NCI-H524 treated with DMSO at 0.1 percent for 48 hours (cell line): ENCODE measurements around the gene CDC7.

Experiments
- DNase-seq: peaks from one replicate; lab custom pipeline; 2025; lab: John Stamatoyannopoulos, UW

Gene CDC7

GRCh38 chr1:91549041-91549735 is 48.5 kb downstream of the CDC7 start:
- DNase-seq, result no peak

- no peak for DNase-seq
Measured at GRCh38 chr1:91550961-91551360, 50.3 kb downstream of the CDC7 start.

- no peak for DNase-seq
Measured at GRCh38 chr1:91552091-91552490, 51.4 kb downstream of the CDC7 start.

GRCh38 chr1:91552596-91552995 is 51.9 kb downstream of the CDC7 start:
- DNase-seq, result no peak

- no peak for DNase-seq
Measured at GRCh38 chr1:91553177-91553591, 52.5 kb downstream of the CDC7 start.

GRCh38 chr1:91555074-91555730 is 54.6 kb downstream of the CDC7 start:
- no peak for DNase-seq

- no peak for DNase-seq
Measured at GRCh38 chr1:91555821-91556531, 55.3 kb downstream of the CDC7 start.

- DNase-seq, result no peak
Measured at GRCh38 chr1:91556556-91556955, 55.9 kb downstream of the CDC7 start.

GRCh38 chr1:91557039-91557690 is 56.5 kb downstream of the CDC7 start:
- DNase-seq, result no peak

GRCh38 chr1:91557826-91558225 is 57.2 kb downstream of the CDC7 start:
- DNase-seq, result no peak

GRCh38 chr1:91559046-91559750 is 58.5 kb downstream of the CDC7 start:
- no peak for DNase-seq

- no peak for DNase-seq
Measured at GRCh38 chr1:91559838-91560565, 59.4 kb downstream of the CDC7 start.

- DNase-seq, result no peak
Measured at GRCh38 chr1:91564888-91565701, 64.4 kb downstream of the CDC7 start.

GRCh38 chr1:91567583-91567982 is 66.9 kb downstream of the CDC7 start:
- DNase-seq, result no peak

- no peak for DNase-seq
Measured at GRCh38 chr1:91568261-91568660, 67.6 kb downstream of the CDC7 start.

GRCh38 chr1:91569411-91570119 is 68.9 kb downstream of the CDC7 start:
- no peak for DNase-seq

GRCh38 chr1:91570120-91570448 is 69.4 kb downstream of the CDC7 start:
- no peak for DNase-seq

- DNase-seq, result no peak
Measured at GRCh38 chr1:91572044-91572443, 71.4 kb downstream of the CDC7 start.
